Measurements from ENCODE around the gene DOHH.
"Not testable (repeated sequence)": the region's sequence is repeated elsewhere in the genome, so short reads cannot be mapped to it uniquely, and the experiment has no call there.

Gene DOHH

DNA sequence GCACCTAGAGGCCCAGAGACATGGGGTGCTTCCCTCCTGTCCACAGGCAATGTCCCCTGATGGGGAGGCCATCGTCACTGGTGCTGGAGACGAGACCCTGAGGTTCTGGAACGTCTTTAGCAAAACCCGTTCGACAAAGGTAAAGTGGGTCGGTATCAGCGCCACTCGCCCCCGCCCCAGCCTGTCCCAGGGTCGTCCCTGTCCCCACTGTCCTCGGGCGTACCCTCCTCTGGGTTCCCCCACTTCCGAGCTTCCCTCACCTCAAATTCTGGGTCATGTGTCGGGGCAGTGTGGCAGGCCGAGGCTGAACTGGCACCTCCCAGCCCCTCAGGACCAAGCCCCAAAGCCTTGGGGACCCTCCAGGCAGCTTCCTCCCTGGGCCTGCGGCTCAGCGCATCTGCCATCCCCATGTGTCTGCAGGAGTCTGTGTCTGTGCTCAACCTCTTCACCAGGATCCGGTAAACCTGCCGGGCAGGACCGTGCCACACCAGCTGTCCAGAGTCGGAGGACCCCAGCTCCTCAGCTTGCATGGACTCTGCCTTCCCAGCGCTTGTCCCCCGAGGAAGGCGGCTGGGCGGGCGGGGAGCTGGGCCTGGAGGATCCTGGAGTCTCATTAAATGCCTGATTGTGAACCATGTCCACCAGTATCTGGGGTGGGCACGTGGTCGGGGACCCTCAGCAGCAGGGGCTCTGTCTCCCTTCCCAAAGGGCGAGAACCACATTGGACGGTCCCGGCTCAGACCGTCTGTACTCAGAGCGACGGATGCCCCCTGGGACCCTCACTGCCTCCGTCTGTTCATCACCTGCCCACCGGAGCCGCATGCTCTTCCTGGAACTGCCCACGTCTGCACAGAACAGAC, 34.1 kb upstream of the DOHH start:
- DNase-seq, result no peak

DNA sequence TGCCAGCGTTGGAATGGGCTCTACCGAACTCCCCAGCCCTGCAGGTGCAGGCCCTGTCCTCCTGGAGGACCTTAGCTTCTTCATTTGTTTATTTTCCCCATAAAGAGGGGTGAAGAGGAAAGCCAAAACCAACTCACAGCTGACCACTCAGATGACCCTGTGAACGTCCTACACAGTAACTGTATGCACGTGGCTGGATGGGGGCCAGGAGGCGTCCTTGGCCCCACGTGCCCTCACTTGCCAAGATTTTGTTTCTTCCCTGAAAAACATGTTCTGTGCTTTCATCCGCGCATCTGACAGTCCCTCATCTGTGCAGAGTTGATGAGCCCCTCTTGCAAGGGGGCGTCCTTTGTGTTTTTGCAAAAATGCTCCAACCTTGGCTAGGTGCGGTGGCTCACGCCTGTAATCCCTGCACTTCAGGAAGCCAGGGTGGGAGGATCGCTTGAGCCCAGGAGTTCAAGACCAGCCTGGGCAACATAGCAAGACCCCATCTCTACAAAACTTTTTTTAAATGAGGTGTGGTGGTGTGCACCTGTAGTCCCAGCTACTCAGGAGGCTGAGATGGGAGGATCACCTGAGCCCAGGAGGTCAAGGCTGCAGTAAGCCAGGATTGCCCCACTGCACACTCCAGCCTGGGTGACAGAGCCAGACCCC, 33.2 kb upstream of the DOHH start:
- no peak for DNase-seq

DNA sequence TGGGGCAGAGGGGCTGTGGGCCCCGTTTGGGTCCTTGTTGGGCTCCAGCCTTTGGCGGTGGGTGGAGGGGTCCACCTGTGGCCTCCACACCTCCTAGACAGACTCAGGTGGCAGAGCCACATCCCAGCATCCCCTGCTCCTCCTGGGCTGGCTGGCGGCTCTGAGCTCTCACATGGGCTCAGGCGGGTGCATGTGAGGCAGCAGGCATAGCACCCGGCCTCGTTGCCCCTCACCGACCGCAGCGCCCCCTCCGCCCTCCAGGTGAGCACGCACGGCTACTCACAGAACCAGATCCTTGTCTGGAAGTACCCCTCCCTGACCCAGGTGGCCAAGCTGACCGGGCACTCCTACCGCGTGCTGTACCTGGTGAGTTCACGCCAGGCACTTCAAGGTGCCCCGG, 32.6 kb upstream of the DOHH start:
- no peak for DNase-seq

DNA sequence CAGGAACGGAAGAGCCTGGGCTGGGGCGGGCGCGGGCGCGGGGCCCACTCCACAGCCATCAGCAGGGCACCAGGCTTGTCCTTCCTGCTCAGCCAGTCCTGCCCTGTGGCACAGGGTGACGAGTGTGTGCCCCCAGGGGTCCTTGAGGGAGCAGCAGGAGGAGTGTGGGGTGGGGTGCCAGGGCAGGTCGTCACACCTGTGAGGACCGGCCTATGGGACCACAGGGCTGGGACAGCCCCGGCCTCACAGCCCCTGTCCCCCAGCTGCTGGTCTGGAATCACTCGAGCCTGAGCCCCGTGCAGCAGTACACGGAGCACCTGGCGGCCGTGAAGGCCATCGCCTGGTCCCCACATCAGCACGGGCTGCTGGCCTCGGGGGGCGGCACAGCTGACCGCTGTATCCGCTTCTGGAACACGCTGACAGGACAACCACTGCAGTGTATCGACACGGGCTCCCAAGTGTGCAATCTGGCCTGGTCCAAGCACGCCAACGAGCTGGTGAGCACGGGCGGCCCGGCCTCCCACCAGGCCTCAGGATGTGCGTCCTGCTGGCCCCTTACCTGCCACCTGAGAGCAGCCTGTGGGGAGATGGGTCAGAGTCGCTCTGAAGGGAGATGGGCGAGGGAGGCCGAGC, 31.8 kb upstream of the DOHH start:
- DNase-seq, result no peak

DNA sequence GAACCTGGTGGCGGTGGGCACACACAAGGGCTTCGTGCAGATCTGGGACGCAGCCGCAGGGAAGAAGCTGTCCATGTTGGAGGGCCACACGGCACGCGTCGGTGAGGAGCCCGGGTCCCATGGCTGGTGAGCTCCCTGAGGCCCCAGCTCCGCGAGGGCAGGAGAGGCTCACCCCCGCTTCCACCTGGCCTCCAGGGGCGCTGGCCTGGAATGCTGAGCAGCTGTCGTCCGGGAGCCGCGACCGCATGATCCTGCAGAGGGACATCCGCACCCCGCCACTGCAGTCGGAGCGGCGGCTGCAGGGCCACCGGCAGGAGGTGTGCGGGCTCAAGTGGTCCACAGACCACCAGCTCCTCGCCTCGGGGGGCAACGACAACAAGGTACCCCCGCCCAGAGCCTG, 31.2 kb upstream of the DOHH start:
- DNase-seq, result no peak

DNA sequence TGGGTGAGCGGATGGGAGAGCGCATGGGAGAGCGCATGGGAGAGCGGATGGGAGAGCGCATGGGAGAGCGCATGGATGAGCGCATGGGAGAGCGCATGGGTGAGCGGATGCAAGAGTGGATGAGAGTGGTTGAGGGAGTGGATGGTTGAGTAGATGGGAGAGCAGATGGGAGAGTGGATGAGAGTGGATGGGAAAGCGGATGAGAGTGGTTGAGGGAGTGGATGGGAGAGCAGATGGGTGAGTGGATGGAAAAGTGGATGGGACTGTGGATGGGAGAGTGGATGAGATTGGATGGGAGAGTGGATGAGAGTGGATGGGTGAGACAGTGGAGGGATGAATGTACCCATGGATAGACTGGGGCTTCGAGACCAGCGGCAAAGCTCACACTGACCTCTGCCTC, 29.9 kb upstream of the DOHH start:
- DNase-seq, result no peak

DNA sequence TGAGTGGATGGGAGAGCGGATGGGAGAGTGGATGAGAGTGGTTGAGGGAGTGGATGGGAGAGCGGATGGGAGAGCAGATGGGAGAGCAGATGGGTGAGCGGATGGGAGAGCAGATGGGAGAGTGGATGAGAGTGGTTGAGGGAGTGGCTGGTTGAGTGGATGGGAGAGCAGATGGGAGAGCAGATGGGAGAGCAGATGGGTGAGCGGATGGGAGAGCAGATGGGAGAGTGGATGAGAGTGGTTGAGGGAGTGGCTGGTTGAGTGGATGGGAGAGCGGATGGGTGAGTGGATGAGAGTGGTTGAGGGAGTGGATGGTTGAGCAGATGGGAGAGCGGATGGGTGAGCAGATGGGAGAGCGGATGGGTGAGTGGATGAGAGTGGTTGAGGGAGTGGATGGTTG, 28.8 kb upstream of the DOHH start:
- not testable (repeated sequence) for DNase-seq

DNA sequence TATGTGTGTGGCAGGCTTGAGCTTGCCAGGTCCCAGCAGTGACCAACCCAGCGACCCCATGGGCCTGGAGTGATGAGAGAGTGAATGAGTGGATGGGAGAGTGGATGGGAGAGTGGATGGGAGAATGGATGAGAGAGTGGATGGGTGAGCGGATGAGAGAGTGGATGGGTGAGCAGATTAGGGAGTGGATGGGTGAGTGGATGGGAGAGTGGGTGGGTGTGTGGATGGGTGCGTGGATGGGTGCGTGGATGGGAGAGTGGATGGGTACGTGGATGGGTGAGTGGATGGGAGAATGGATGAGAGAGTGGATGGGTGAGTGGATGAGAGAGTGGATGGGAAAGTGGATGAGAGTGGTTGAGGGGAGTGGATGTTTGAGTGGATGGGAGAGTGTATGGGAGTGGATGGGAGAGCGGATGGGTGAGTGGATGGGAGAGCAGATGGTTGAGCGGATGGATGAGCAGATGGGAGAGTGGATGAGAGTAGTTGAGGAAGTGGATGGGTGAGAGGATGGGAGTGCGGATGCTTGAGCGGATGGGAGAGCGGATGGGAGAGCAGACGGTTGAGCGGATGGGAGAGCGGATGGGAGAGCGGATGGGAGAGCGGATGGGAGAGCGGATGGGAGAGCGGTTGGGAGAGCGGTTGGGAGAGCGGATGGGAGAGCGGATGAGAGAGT, 28.2 kb upstream of the DOHH start:
- no peak for DNase-seq

DNA sequence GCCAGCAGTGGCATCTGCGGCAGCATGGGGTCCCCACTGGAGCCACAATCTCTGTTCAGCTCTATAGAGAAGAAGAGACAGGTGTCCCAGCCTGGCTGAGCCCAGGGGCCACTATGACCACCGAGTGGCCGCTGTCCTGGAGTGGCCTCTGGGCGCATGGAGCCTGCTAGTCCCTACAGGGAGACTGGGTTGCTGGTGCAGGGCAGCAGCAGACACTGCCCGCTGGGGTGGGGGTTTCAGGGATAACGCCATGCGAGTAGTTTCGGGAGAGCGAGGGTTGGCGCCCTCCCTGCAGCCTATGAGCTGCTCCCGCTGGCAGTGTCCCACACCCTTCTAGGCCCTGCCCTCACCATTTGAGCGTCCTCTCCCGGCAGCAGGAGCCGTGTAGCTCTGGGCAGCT, 27.6 kb upstream of the DOHH start:
- no peak for DNase-seq

DNA sequence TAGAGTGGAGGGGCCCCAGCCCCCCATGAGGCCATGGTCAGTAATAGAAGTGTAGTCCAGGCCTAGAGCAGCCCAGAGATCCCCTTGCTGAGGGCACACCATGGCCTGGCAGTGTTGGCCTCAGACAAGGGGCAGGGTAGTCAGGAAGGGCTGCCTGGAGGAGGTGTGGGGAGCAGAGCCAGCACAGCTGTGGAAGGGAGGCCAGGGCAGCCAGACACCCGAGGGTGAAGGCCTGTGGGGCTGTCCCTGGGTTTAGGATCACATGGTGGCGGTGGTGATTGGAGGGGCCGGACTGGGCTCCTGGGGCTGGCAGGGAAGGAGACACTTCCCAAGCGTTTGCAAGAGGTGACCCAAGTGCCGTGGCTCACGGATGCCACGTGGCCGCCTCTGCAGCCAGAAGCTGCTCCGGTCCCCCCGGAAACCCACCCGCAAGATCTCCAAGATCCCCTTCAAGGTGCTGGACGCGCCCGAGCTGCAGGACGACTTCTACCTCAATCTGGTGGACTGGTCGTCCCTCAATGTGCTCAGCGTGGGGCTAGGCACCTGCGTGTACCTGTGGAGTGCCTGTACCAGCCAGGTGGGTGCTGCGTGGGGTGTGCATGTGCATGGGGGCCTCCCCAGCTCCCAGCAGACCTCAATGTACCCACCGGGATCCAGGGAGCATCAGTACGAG, 26.9 kb upstream of the DOHH start:
- DNase-seq, result no peak

DNA sequence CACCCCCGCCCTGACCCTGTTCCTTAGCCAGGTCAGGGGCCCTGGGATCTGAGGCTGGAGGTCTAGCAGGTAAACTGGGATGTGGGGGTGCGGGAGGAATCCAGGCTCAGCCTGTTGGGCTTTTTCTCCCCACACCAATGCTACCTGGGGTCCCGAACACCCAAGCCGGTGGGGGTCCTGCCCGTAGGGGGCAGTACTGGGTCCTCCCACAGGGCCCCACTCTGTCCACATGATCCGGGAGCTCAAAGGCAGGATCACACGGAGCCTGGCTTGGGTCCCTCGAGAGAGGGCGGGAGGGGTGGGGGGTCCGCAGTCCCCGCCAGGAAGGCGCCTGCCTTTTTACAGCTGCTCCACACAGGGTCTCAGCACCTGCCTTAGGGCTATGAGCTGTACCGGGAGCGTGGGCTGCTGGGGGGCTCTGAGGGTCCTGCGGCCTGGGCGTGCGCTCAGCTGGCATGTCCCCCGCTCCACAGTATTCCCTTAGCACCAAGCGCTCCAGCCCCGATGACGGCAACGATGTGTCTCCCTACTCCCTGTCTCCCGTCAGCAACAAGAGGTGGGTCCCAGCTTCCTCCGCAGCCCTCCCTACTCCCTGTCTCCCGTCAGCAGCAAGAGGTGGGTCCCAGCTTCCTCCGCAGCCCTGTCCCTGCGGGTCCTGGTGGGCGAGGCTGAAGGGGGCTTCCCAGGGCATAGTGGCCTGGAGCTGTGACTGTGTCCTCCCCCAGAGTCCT, 26.2 kb upstream of the DOHH start:
- no peak for DNase-seq

DNA sequence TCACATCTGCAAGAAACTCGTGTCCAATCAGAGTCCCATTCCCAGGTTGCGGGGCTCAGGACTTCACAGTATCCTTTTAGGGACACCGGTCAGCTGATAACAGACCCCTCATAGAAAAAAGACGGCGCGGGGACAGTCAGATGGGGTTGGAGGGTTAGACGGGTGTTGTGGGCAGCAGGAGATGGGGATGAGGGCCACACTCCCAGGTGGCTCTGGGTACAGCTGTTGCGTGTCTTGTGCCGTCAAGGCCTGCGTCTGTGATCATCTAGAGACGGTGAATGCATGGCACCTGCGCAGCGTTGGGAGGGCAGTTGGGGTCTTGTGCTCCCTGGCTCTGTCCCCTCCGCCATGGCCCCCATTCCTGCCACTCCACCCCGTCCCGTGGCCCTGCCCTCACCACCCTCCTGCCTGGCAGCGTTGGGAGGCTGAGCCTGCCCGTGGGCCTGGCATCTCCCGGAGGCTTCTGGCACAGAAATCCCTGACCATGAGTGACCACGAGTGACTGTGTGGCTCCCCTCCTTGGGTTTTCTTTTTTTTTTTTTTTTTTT, 24.5 kb upstream of the DOHH start:
- no peak for DNase-seq

DNA sequence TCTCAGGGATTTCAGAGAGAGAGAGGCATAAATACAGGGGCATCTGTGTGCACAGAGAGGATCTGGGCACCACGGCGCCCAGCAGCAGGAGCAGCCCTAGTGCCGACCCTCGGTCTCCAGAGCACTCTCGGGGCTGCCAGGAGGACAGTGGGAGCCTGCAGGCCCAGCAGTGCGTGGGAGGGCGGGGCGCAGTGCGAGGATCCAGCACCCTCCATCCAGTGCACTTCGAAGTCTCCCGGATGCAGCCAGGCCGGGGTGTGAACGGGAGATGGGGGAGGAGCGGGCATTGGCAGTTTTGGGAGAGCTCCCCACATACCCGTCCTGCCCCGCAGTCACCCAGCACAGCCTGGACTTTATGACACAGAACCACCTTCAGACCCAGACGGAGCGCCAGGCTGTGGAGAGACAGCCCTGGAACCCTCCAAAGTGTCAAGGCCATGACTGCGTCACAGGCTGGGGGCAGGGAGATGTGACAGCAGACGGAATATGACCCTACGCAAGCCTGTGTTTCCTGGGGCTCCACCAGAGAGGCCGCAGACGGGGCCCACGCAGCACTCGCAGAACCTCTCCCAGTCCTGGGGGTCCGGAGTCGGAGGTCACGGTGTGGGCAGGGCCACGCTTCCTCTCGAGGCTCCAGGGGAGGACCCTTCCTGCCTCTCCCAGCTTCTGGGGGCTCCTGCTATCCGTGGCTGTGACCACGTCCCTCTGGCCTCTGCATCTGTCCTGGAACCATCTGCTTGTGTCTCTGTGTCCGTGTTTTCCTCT, 23.8 kb upstream of the DOHH start:
- no peak for DNase-seq

DNA sequence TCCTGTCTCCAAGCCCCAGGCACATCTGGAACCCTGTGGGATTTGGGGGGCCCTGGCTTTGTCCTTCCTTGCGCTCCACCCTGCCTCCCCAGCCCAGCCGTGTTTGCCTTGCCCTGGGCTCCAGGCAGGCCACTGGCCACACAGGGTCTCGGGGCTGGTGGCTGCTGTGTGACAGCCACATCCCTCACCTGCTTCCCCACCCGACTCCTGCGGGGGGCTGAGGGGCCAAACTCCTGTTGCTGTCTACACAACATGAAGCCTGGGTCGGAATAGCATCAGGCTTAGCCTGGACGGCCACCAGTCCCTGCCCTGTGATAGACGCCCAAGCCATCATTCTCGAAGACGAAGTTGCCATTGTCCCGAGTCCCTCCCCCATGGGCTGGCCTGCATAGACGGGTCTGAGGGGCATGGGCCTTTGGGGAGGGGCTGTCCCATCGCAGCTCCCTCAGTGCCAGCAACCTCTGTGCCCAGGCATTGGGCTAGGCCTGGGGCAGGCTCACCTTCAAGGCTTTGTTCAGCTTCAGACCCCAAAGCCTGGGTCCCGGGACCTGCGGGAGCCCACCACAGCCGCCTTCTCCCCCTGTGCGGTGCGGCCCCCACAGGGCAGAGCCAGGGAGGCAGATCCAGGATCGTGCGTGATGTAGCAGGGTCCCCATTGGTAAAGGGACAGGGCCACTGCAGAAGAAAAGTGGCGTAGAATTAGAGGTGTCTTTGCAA, 23.0 kb upstream of the DOHH start:
- no peak for DNase-seq

DNA sequence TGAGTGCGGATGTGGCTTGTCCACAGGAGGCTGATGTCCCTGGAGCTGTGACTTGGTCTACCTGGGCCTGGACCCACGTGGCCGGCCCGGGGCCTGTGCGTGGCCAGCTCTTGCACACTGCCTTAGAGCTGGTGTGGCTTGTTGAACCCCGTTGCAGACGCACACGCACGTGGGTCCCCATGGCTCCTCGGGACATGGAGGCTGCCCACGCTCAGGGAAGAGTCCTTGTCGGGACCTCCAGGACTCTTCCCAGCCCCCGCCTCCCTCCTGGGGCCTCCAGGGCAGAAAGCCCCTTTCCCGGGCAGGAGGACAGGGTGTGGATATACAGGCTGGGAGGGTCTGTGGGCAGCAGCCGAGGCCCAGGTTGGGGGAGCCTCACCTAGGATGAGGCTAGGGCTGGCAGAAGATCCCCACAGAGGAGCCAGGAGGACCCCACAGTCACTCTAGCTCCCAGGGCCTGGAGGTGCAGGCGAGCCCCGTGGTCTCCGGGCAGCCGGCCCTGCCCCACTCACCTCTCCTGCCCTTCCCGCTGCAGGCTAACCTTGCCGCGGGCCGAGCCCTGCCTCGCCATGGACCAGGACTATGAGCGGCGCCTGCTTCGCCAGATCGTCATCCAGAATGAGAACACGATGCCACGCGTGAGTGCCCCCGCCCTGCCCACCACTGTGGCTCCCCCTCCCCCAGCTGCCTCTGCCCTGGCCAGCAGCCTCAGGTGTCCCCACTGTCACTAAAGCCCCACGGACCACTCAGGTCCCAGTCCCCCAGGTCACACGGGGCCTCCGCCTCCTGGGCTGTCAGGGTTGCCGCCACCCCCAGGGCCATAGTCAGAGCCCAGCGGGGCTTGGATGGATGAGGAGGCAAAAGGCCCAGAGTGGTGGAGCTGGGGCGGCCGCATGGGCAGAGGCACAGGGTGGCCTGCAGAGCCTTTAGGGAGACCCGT, 22.2 kb upstream of the DOHH start:
- no peak for DNase-seq

DNA sequence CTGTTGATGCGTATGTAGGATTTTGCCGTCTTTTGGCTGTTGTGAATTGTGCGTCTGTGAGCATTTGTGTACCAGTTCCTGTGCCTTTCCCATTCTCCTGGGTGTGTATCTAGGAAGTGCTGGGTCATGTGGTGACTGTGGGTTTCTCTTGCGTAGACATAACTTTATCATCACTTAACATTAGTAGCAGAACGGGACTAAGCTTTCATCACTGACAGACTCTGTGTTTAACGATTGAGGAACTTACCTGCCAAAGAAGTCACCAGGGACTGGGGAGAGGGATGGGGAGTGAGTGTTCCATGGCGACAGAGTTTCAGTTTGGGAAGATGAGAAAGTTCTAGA, 20.6 kb upstream of the DOHH start:
- no peak for DNase-seq

DNA sequence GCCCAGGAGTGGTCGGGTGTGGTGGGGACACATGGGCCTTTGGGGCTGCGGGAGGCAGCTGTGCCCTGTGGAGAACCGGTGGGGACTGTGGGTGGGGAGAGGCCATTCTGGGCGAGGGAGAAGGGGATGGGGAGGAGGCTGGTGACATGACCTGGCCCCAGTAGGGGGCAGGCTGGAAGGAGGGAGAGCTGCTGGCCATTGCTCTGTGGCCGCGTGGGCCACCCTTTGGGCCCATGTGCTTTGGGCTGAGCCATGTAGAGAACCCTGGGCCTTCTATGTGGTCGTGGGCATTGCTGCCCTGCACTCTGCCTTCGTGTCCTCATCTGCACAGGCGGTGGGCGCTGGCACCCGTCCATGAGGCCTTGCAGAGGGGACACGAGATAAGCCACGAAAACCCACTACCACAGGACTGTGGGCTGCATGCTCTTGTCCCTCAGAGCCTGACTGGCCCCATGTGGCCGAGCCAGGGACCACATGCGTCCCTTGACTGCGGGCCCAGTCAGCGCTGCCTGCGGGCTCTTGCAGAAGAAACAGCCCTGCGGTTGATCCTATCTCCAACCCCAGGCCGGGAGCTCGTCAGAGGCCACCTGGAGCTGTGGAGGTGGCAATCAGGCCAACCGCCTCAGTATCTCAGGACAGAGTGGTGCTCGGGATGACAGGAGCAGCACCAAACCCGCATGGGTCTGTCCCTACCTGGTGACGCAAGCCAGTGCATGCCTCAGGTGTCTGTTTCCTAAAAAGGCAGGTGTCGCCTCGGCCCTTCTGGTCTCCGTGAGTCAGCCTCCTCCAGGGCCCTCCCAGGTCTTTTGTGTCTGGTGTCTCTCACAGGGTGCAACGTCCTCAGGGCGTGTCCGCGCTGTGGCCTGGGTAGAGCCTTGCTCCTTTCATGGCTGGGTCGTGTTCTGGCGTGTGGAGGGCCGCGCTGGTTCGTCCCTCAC, 20.0 kb upstream of the DOHH start:
- DNase-seq, result no peak

DNA sequence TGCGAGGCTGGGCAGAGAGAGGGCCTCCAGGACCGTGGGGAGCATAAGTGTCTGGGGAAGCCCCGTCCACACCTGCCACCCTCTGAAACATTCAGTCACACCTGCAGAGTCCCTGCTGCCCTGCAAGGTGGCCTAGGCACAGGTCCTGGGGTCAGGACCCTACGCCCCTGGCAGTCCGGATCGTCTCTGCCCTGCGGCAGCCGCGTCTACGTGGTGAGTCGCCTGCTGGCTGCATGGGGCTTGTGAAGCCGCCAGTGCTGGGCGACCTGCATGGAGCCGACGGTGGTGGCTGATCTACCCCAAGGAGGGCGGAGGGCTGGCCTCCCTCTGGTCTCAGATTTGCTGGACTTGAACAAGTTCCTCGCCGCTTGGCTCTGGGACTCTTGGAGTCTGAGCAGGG, 18.7 kb upstream of the DOHH start:
- no peak for DNase-seq
